GM12891 (cell line): ENCODE results near the gene CREB3L2.

ENCODE experiments used
- PAX5 ChIP-seq: IDR thresholded peaks from 2 replicates; pipeline ENCODE4 v1.6.1; 2011; ENCODE audit warnings: low read length, moderate library complexity, mild to moderate bottlenecking; ENCODE audit not compliant: insufficient read depth, severe bottlenecking
- POLR2A ChIP-seq: IDR thresholded peaks from 2 replicates; pipeline ENCODE4 v1.6.1; 2011; ENCODE audit warnings: low read depth, low read length, control low read depth
- POLR2AphosphoS5 ChIP-seq: IDR thresholded peaks from 2 replicates; pipeline ENCODE4 v1.6.1; 2011; ENCODE audit warnings: low read depth, low read length, control low read depth
- SPI1 ChIP-seq: IDR thresholded peaks from 2 replicates; pipeline ENCODE4 v1.6.1; 2011; ENCODE audit warnings: low read depth, low read length, control low read depth
- TAF1 ChIP-seq: IDR thresholded peaks from 2 replicates; pipeline ENCODE4 v1.6.1; 2011; ENCODE audit warnings: low read depth, low read length, control low read depth

- no peak for TF ChIP-seq POLR2A
- no peak for TF ChIP-seq TAF1
- no peak for TF ChIP-seq POLR2AphosphoS5
- no peak for TF ChIP-seq SPI1
- TF ChIP-seq PAX5 = no peak
Observed at GRCh38 chr7:137960020-137960419, 41.9 kb downstream of the CREB3L2 start.
